Esophagus squamous epithelium (tissue), 5 donors: ENCODE data around the gene TRIM41. TPM values are rescaled to one million over a fixed set of nuclear protein-coding genes. Genes with fewer than 3 reads are reported as not detected.

ENCODE experiments used
- DNase-seq: peaks from one replicate; lab custom pipeline; 2025; lab: John Stamatoyannopoulos, UW
- H3K27ac ChIP-seq, 4 donors: fragments of 200-600 bp; sonication (generic); one replicate each; pipeline ENCODE4 v1.5.1; 2016 to 2019; ENCODE audit warnings: mild to moderate bottlenecking in 1 of 4
- H3K27me3 ChIP-seq, 4 donors: fragments of 200-600 bp; sonication (generic); 1 replicate in 3 of 4; 2 replicates in 1 of 4; pipeline versions ENCODE4 v1.5.1 to v1.6.0; 2017 to 2021; ENCODE audit warnings: antibody characterized with exemption in 1 of 4
- H3K36me3 ChIP-seq, 3 donors: fragments of 200-600 bp; sonication (generic); one replicate each; pipeline ENCODE4 v1.5.1; 2016 to 2019
- H3K4me1 ChIP-seq, 3 donors: fragments of 200-600 bp; sonication (generic); one replicate each; pipeline ENCODE4 v1.5.1; 2017 to 2019
- H3K4me3 ChIP-seq, 4 donors: fragments of 200-600 bp; sonication (generic); 1 replicate in 3 of 4; 2 replicates in 1 of 4; pipeline ENCODE4 v1.5.1; 2016 to 2019; ENCODE audit warnings: mild to moderate bottlenecking in 2 of 4, moderate library complexity in 1 of 4
- H3K9me3 ChIP-seq, 3 donors: fragments of 200-600 bp; sonication (generic); one replicate each; pipeline ENCODE4 v1.5.1; 2016 to 2019
- POLR2A ChIP-seq, 4 donors: fragments of 450-650 bp; IDR thresholded peaks; one replicate each; pipeline ENCODE4 v1.6.1; 2017; ENCODE audit warnings: antibody characterized with exemption in 4 of 4, mild to moderate bottlenecking in 4 of 4, moderate library complexity in 3 of 4
- WGBS, 2 donors: methylation state at CpG; one replicate each; pipeline ENCODE4 v1.1.5; 2018; 5-methylcytosine and 5-hydroxymethylcytosine counted together
- intact Hi-C: fragments of 100-400 bp; cut with DNase I; formaldehyde crosslinking; loops from one replicate; pipeline ENCODE4 v1.15.0; 2022
- total RNA-seq, 4 donors: library from RNA; depleted of rRNA; stranded (reverse); fragments of >200 nt; gene quantifications; one replicate each; pipeline ENCODE4 v1.1.0, GENCODE V29; 2016
- TF ChIP-seq, protein P1 (sequence below), 6 experiments: fragments of 450-650 bp in 4 of 6; fragments of 200-600 bp in 2 of 6; sonication (generic) in 2 of 6; IDR thresholded peaks; one replicate each; pipeline ENCODE4 v1.5.1; 2016 to 2019; ENCODE audit warnings: antibody characterized with exemption in 6 of 6, mild to moderate bottlenecking in 4 of 6, moderate library complexity in 4 of 6
- donor health status: DM: yes; HTN: yes; CAD: no.

Gene TRIM41
- total RNA-seq, 4 donors from 2014 or later, result 12.0 to 22.1 (median 13.8) TPM

GRCh38 chr5:181181650-181182565, 41.2 kb upstream of the TRIM41 start:
- H3K27me3 ChIP-seq, result peaks cover 0 to 16% (median 0%) of the 10 kb centered on the region in 4 donors
- intact Hi-C loops, result loop anchor here (10.0 kb wide), 1 partner anchor 83 kb away; the partner anchor contains the start of gene TRIM52
- TF ChIP-seq, protein P1, sequence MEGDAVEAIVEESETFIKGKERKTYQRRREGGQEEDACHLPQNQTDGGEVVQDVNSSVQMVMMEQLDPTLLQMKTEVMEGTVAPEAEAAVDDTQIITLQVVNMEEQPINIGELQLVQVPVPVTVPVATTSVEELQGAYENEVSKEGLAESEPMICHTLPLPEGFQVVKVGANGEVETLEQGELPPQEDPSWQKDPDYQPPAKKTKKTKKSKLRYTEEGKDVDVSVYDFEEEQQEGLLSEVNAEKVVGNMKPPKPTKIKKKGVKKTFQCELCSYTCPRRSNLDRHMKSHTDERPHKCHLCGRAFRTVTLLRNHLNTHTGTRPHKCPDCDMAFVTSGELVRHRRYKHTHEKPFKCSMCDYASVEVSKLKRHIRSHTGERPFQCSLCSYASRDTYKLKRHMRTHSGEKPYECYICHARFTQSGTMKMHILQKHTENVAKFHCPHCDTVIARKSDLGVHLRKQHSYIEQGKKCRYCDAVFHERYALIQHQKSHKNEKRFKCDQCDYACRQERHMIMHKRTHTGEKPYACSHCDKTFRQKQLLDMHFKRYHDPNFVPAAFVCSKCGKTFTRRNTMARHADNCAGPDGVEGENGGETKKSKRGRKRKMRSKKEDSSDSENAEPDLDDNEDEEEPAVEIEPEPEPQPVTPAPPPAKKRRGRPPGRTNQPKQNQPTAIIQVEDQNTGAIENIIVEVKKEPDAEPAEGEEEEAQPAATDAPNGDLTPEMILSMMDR (IDR thresholded peaks at IDR 0.05), result peak; percentile 50 to 87 (median 80)
- TF ChIP-seq POLR2A (IDR thresholded peaks at IDR 0.05), result no peak
- H3K4me3 ChIP-seq, result no peak overlapping the region
- 49 to 81% methylated on average over 17 to 25 of the region's 25 CpGs for WGBS, 2 donors
- H3K36me3 ChIP-seq, result no peaks in the 10 kb centered on the region
- no peak for DNase-seq
- peaks cover 3 to 28% (median 22%) of the 10 kb centered on the region in 3 donors for H3K4me1 ChIP-seq
- no peaks in the 10 kb centered on the region for H3K9me3 ChIP-seq
- no peak overlapping the region for H3K27ac ChIP-seq

DNA sequence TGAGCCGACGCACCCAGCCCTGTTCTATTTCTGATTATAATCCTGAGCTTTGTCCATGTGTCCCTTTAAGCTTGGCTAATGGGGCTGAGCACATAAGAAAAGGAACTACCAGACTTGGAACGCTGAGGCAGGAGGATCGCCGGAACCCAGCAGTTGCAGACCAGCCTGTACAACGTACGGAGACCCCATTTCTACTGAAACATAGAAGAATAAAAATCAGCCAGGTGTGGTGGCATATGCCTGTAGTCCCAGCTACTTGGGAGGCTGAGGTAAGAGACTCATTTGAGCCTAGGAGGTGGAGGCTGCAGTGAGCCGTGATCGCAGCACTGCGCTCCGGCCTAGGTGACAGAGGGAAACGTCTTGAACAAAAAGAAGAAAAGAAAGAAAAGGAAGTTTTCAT, 40.4 kb upstream of the TRIM41 start:
- Histone ChIP-seq H3K4me3 (no peak overlapping the region), H3K9me3 (no peaks in the 10 kb centered on the region), H3K36me3 (no peaks in the 10 kb centered on the region), H3K27me3 (peaks cover 0 to 9% (median 0%) of the 10 kb centered on the region in 4 donors), H3K27ac (peak overlapping the region in 1 of 4 donors; percentile 25), H3K4me1 (peaks cover 3 to 35% (median 22%) of the 10 kb centered on the region in 3 donors)
- DNase-seq, result no peak
- intact Hi-C loops, result loop anchor here (10.0 kb wide), 1 partner anchor 82 kb away; the partner anchor contains the start of gene TRIM52
- TF ChIP-seq POLR2A (IDR thresholded peaks at IDR 0.05), result no peak
- TF ChIP-seq, protein P1 (IDR thresholded peaks at IDR 0.05), result no peak
- WGBS, 2 donors, result 70 to 80% methylated on average over 11 to 12 of the region's 12 CpGs

DNA sequence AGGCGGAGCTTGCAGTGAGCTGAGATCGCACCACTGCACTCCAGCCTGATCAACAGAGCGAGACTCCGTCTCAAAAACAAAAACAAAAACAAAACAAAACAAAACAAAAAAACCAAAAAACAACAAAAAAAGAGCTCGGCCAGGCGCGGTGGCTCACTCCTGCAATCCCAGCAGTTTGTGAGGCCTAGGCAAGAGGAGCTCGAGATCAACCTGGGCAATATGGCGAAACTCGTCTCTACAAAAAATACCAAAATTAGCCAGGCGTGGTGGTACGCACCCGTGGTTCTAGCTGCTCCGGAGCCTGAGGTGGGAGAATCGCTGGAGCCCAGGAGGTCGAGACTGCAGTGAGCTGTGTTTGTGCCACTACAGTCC, 38.2 kb upstream of the TRIM41 start:
- peak overlapping the region in 3 of 4 donors; percentile 32 to 59 (median 54) for H3K27ac ChIP-seq

GRCh38 chr5:181185560-181185959, 37.5 kb upstream of the TRIM41 start:
- TF ChIP-seq POLR2A (IDR thresholded peaks at IDR 0.05), result no peak
- TF ChIP-seq, protein P1 (IDR thresholded peaks at IDR 0.05), result no peak
- no peak for DNase-seq
- no peak overlapping the region for H3K27ac ChIP-seq
- WGBS, 2 donors, result 82 to 83% methylated on average over 13 of the region's 13 CpGs
- intact Hi-C loops, result loop anchor here (10.0 kb wide), 1 partner anchor 79 kb away; the partner anchor contains the start of gene TRIM52
- no peaks in the 10 kb centered on the region for H3K27me3 ChIP-seq
- no peaks in the 10 kb centered on the region for H3K36me3 ChIP-seq
- H3K4me1 ChIP-seq, result peaks cover 5 to 64% (median 29%) of the 10 kb centered on the region in 3 donors
- no peaks in the 10 kb centered on the region for H3K9me3 ChIP-seq
- no peak overlapping the region for H3K4me3 ChIP-seq

More for the DNA sequence above, 38.2 kb upstream of the TRIM41 start:
- no peaks in the 10 kb centered on the region for H3K9me3 ChIP-seq
- no peaks in the 10 kb centered on the region for H3K27me3 ChIP-seq
- peak overlapping the region in 3 of 4 donors; percentile 43 to 67 (median 50) for H3K4me3 ChIP-seq
- TF ChIP-seq, protein P1 (IDR thresholded peaks at IDR 0.05), result no peak
- TF ChIP-seq POLR2A (IDR thresholded peaks at IDR 0.05), result no peak
- no peaks in the 10 kb centered on the region for H3K36me3 ChIP-seq
- WGBS, 2 donors, result 80 to 82% methylated on average over 16 of the region's 16 CpGs
- intact Hi-C loops, result loop anchor here (10.0 kb wide), 1 partner anchor 80 kb away; the partner anchor contains the start of gene TRIM52
- DNase-seq, result no peak
- H3K4me1 ChIP-seq, result peaks cover 3 to 57% (median 29%) of the 10 kb centered on the region in 3 donors

DNA sequence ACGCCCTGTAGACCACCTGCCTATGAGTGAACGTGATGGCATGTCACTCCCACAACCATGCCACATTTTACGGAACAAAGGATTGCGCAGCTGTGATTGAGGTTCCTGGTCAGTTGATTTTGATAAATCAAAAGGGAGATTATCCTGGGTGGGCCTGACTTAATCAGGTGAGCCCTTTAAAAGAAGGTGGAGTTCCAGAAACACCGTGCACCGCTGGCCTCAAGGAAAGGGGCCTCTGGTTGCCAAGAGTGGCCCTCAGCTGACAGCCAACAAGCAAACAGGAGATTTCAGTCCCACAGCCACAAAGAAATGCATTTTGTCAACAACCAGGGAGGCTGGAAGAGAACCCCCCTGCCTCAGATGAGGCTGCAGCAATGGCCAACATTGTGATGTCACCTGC, 37.1 kb upstream of the TRIM41 start:
- H3K36me3 ChIP-seq, result no peaks in the 10 kb centered on the region
- intact Hi-C loops, result loop anchor here (10.0 kb wide), 1 partner anchor 79 kb away; the partner anchor contains the start of gene TRIM52
- 79 to 86% methylated on average over 4 to 5 of the region's 6 CpGs for WGBS, 2 donors

More for the DNA sequence above, 37.1 kb upstream of the TRIM41 start:
- no peak overlapping the region for H3K27ac ChIP-seq
- no peaks in the 10 kb centered on the region for H3K27me3 ChIP-seq
- H3K4me3 ChIP-seq, result no peak overlapping the region
- no peaks in the 10 kb centered on the region for H3K9me3 ChIP-seq
- no peak for TF ChIP-seq POLR2A (IDR thresholded peaks at IDR 0.05)
- TF ChIP-seq, protein P1 (IDR thresholded peaks at IDR 0.05), result no peak
- peaks cover 5 to 69% (median 29%) of the 10 kb centered on the region in 3 donors for H3K4me1 ChIP-seq
- DNase-seq, result no peak
